Adipocyte (in vitro differentiated cells): Measurements from ENCODE around the gene CDC42.
A peak's percentile ranks its signal among the peaks of the same experiment; 100 is the strongest.

Source experiments
- DNase-seq: peaks from one replicate; pipeline ENCODE4 v3.0.0-alpha.2; 2015; ENCODE audit warnings: low read depth
- H3K27me3 ChIP-seq: replicated peaks from 2 replicates; pipeline ENCODE4 v1.7.0; 2013; ENCODE audit warnings: mild to moderate bottlenecking, low read length, moderate library complexity; ENCODE audit not compliant: control insufficient read depth, insufficient read depth
- H3K36me3 ChIP-seq: 2 replicates; pipeline ENCODE4 v1.7.0; 2013; ENCODE audit warnings: low read length, mild to moderate bottlenecking, moderate library complexity; ENCODE audit not compliant: control insufficient read depth, insufficient read depth, severe bottlenecking
- H3K4me1 ChIP-seq: 2 replicates; pipeline ENCODE4 v1.7.0; 2013; ENCODE audit warnings: mild to moderate bottlenecking, low read length, moderate library complexity; ENCODE audit not compliant: control insufficient read depth, insufficient read depth
- H3K4me3 ChIP-seq: 2 replicates; pipeline ENCODE4 v1.7.0; 2013; ENCODE audit warnings: mild to moderate bottlenecking, low read length, moderate library complexity
- H3K9ac ChIP-seq: 2 replicates; pipeline ENCODE4 v1.7.0; 2013; ENCODE audit warnings: mild to moderate bottlenecking, low read length, moderate library complexity
- H3K9me3 ChIP-seq: 2 replicates; pipeline ENCODE4 v1.7.0; 2013; ENCODE audit warnings: mild to moderate bottlenecking, low read length, moderate library complexity; ENCODE audit not compliant: control insufficient read depth

Gene CDC42

DNA sequence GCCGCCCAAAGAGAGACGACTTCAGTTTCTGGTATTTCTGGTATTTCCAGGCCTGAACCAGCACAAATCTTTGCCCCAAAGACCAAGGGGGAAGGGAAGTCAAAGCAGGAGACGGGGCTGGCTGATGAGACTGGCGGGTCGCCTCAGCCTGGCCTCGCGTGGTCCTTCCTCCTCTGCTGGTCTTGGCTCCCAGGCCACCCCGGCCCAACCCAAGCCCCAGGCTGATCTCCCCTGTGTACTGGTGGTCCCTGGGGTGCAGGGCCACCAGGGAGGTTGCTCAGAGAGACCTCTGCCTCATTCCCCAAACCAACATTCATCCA lies 70.5 kb downstream of the CDC42 start:
- H3K27me3 ChIP-seq, result no peaks in the 10 kb centered on the region
- H3K4me3 ChIP-seq, result no peak overlapping the region
- H3K9ac ChIP-seq, result no peak overlapping the region
- H3K36me3 ChIP-seq, result peaks cover 12% of the 10 kb centered on the region
- no peak for DNase-seq
- H3K9me3 ChIP-seq, result no peaks in the 10 kb centered on the region
- H3K4me1 ChIP-seq, result no peaks in the 10 kb centered on the region

- no peak overlapping the region for H3K4me3 ChIP-seq
- no peaks in the 10 kb centered on the region for H3K27me3 ChIP-seq
- no peak overlapping the region for H3K9ac ChIP-seq
- H3K36me3 ChIP-seq, result peaks cover 7% of the 10 kb centered on the region
- H3K4me1 ChIP-seq, result no peaks in the 10 kb centered on the region
- DNase-seq, result no peak
- no peaks in the 10 kb centered on the region for H3K9me3 ChIP-seq
Observed at GRCh38 chr1:22123901-22124404, 71.4 kb downstream of the CDC42 start.

DNA sequence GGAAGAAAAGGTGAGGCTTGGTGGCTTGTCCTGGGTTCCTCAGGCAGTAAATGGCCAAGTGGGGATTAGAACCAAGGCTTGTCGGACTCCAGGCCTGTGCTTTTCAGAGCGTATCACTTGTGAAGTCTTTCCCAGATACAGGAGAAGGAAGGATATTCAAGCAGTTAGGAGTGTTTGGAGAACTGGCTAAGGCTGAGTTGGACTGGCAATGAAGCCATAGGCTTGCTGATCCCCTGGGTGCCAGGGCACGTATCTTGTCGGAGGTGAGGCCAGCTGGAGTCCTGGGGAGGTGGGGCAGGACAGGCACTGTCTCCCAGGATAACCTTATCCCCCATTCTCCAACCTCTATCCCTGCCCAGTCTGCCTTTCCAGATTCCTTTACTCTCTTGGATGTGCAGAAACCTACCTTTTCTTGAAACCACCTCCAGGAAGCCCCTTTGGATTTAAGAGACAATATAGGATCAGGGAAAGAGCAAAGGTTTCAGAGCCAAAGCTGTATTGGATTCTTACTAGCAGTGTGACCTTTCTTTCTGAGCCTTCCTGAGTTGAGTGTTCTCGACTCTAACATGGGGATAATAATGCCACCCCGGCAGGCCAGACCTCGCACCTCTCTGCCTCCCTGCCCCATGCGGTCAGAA lies 72.2 kb downstream of the CDC42 start:
- peaks cover 7% of the 10 kb centered on the region for H3K36me3 ChIP-seq
- H3K4me3 ChIP-seq, result no peak overlapping the region
- DNase-seq, result no peak
- H3K4me1 ChIP-seq, result no peaks in the 10 kb centered on the region
- no peaks in the 10 kb centered on the region for H3K27me3 ChIP-seq
- H3K9me3 ChIP-seq, result no peaks in the 10 kb centered on the region
- H3K9ac ChIP-seq, result no peak overlapping the region

GRCh38 chr1:22126531-22126930 lies 74.0 kb downstream of the CDC42 start:
- H3K9ac ChIP-seq, result no peak overlapping the region
- no peaks in the 10 kb centered on the region for H3K27me3 ChIP-seq
- no peaks in the 10 kb centered on the region for H3K36me3 ChIP-seq
- no peak overlapping the region for H3K4me3 ChIP-seq
- DNase-seq, result no peak
- no peaks in the 10 kb centered on the region for H3K9me3 ChIP-seq
- no peaks in the 10 kb centered on the region for H3K4me1 ChIP-seq

DNA sequence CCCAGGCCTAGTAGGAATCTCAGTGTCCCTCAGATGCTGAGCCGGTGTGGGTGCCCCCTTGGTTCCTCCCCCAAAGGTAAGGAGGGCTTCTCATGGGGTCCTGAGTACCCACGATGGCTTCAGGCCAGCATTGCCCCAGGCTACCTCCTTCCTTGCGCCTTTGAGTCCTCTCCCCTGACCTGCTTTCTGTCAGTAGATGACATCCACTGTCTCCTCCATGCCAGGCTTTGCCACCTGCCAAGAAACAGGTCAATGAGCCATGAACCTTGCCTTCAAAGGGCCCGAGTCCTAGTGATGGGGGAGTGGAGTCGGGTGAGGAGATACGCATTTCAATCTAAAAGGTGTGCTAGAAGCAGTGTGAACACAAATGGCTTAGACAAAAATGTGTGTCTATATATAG lies 74.7 kb downstream of the CDC42 start:
- DNase-seq, result no peak
- peaks cover 2% of the 10 kb centered on the region for H3K4me1 ChIP-seq
- no peak overlapping the region for H3K4me3 ChIP-seq
- H3K9ac ChIP-seq, result no peak overlapping the region
- H3K36me3 ChIP-seq, result no peaks in the 10 kb centered on the region
- H3K9me3 ChIP-seq, result no peaks in the 10 kb centered on the region
- H3K27me3 ChIP-seq, result no peaks in the 10 kb centered on the region

- H3K4me3 ChIP-seq, result no peak overlapping the region
- no peaks in the 10 kb centered on the region for H3K9me3 ChIP-seq
- H3K27me3 ChIP-seq, result no peaks in the 10 kb centered on the region
- H3K36me3 ChIP-seq, result no peaks in the 10 kb centered on the region
- no peak for DNase-seq
- H3K9ac ChIP-seq, result no peak overlapping the region
- H3K4me1 ChIP-seq, result peaks cover 6% of the 10 kb centered on the region
Observed at GRCh38 chr1:22127731-22128130, 75.2 kb downstream of the CDC42 start.

GRCh38 chr1:22128392-22128791 lies 75.9 kb downstream of the CDC42 start:
- Histone ChIP-seq H3K27me3 (peaks cover 7% of the 10 kb centered on the region), H3K4me3 (no peak overlapping the region), H3K9ac (no peak overlapping the region), H3K9me3 (no peaks in the 10 kb centered on the region), H3K36me3 (no peaks in the 10 kb centered on the region), H3K4me1 (peaks cover 6% of the 10 kb centered on the region)
- DNase-seq, result no peak

GRCh38 chr1:22129501-22130117 lies 77.1 kb downstream of the CDC42 start:
- no peak for DNase-seq
- Histone ChIP-seq H3K36me3 (no peaks in the 10 kb centered on the region), H3K27me3 (peaks cover 7% of the 10 kb centered on the region), H3K4me1 (peaks cover 6% of the 10 kb centered on the region), H3K4me3 (no peak overlapping the region), H3K9ac (no peak overlapping the region), H3K9me3 (no peaks in the 10 kb centered on the region)

DNA sequence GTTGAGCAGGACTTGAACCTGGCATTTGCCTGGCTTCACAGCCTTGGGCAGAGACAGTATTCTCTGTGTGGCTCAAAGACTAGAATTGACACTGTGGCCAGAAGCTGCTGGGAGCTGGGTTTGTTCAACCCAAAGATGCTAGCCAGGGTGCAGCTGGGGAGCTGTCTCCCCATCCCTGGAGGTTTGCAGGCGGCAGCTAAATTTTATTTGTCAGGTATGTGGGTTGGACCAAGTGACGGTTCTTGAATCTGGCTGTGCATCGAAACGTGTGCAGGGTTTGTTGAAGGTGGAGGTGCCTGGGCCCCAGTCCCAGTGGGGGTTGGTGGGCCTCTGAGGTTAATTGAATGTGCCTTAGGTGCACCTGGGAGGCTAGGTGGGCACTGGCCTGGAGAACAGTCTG lies 78.6 kb downstream of the CDC42 start:
- Histone ChIP-seq H3K9me3 (no peaks in the 10 kb centered on the region), H3K27me3 (peaks cover 16% of the 10 kb centered on the region), H3K4me3 (no peak overlapping the region), H3K4me1 (peaks cover 6% of the 10 kb centered on the region), H3K9ac (no peak overlapping the region), H3K36me3 (no peaks in the 10 kb centered on the region)
- DNase-seq, result no peak

DNA sequence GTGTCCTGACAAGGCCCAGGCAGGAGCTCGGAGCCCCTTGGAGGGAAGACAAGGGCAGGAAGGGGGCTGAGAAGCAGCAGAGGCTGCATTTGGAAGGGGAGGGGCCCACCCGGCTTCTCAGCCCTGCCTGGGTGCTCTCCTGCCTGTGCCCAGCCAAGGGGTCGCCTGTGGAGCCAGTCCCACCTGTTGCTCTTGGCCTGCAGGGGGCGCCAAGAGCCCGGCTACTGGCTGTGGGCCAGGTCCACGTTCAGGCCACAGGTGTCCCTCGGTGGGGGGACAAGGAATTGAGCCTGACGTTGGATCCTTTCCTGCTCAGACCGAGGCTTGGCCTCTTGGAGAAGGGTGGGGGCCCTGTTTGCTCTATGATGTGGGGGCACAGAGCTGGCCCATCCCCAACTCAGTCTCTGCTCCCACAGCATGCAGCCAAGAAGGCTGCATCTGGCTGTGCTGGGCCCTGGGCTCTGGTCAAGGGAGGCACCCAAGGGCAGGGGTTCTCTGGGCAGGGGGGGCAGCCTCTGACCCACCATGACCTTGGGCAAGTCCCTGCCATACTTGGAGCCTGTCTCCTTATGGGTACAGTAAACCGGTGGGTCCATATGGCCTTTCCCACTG lies 79.5 kb downstream of the CDC42 start:
- Histone ChIP-seq H3K27me3 (peaks cover 17% of the 10 kb centered on the region), H3K9me3 (no peaks in the 10 kb centered on the region), H3K36me3 (no peaks in the 10 kb centered on the region), H3K9ac (no peak overlapping the region), H3K4me3 (no peak overlapping the region), H3K4me1 (peaks cover 6% of the 10 kb centered on the region)
- DNase-seq, result peak; percentile 17

GRCh38 chr1:22132517-22133235 lies 80.2 kb downstream of the CDC42 start:
- H3K9ac ChIP-seq, result no peak overlapping the region
- H3K36me3 ChIP-seq, result no peaks in the 10 kb centered on the region
- no peak overlapping the region for H3K4me3 ChIP-seq
- peaks cover 6% of the 10 kb centered on the region for H3K4me1 ChIP-seq
- peaks cover 21% of the 10 kb centered on the region for H3K27me3 ChIP-seq
- DNase-seq, result peak; percentile 78
- H3K9me3 ChIP-seq, result no peaks in the 10 kb centered on the region
